HepG2 (cell line): ENCODE measurements around the gene MIA2.

Experiments
- NFE2L1 ChIP-seq: sonication (generic); formaldehyde crosslinking; IDR thresholded peaks from 2 replicates; pipeline ENCODE4 v1.4.0; 2020; ENCODE audit warnings: missing genetic modification reagents, mild to moderate bottlenecking, borderline replicate concordance
- TF ChIP-seq, protein P1 (sequence below): sonication (generic); formaldehyde crosslinking; IDR thresholded peaks from 2 replicates; pipeline ENCODE4 v1.5.0; 2020; ENCODE audit warnings: mild to moderate bottlenecking, missing genetic modification reagents, moderate library complexity

DNA sequence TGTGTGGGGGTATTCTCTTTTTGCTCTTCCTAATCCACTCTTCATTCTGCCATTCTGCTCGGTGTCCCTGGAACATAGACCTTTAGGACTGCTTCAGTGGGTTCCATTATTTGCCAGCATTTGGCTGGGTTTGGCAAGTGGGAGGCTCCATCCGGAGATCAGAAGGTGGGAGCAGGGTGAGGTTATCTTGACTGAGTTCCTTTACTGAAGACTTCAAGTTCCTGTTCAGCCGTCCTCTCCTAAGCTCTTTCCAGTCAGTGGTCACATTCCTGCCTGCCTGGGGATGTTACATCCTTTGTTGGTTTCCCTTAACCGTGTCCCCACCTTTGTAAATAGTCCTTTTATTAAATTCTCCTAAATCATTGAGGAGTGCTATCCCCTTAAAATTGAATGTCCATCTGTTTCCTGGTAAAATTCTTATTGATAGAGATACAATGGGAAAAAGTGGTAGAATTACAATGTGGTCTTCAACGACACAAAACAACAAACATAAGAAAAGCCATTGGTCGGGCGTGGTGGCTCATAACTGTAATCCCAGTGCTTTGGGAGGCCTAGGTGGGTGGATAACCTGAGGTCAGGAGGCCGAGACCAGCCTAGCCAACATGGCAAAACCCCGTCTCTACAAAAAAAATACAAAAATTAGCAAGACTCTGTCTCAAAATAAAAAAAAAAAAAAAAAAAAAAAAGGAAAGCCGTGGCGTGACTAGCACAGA lies 5.0 kb upstream of the MIA2 start:
- TF ChIP-seq, protein P1, sequence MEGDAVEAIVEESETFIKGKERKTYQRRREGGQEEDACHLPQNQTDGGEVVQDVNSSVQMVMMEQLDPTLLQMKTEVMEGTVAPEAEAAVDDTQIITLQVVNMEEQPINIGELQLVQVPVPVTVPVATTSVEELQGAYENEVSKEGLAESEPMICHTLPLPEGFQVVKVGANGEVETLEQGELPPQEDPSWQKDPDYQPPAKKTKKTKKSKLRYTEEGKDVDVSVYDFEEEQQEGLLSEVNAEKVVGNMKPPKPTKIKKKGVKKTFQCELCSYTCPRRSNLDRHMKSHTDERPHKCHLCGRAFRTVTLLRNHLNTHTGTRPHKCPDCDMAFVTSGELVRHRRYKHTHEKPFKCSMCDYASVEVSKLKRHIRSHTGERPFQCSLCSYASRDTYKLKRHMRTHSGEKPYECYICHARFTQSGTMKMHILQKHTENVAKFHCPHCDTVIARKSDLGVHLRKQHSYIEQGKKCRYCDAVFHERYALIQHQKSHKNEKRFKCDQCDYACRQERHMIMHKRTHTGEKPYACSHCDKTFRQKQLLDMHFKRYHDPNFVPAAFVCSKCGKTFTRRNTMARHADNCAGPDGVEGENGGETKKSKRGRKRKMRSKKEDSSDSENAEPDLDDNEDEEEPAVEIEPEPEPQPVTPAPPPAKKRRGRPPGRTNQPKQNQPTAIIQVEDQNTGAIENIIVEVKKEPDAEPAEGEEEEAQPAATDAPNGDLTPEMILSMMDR (CRISPR knock-in tag) = no peak
- no peak for TF ChIP-seq NFE2L1 (CRISPR knock-in tag)
